GM12801 (cell line): ENCODE measurements around the gene ZNF558.

ENCODE experiments used
- TF ChIP-seq, protein P1 (sequence below): IDR thresholded peaks from one replicate; pipeline ENCODE4 v1.5.1; 2011; ENCODE audit warnings: control low read depth; ENCODE audit not compliant: insufficient read length; ENCODE audit errors: extremely low read depth

Gene ZNF558

DNA sequence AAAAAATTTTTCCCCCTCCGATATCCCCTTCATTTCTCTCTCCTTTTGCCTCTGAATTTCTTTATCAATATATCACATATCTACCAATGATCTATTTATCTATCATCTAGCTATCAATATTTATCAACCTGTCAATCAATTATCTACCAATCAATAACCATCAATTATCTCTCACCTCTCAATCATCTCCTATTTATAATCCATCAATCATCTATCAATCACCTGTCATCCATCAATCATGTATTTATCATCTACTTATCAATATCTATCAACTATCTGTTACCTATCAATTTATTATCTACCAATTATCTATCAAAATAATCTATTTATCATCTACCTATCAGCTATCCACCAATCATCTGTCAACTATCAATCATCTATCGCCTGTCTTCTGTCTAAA, 17.1 kb upstream of the ZNF558 start:
- TF ChIP-seq, protein P1, sequence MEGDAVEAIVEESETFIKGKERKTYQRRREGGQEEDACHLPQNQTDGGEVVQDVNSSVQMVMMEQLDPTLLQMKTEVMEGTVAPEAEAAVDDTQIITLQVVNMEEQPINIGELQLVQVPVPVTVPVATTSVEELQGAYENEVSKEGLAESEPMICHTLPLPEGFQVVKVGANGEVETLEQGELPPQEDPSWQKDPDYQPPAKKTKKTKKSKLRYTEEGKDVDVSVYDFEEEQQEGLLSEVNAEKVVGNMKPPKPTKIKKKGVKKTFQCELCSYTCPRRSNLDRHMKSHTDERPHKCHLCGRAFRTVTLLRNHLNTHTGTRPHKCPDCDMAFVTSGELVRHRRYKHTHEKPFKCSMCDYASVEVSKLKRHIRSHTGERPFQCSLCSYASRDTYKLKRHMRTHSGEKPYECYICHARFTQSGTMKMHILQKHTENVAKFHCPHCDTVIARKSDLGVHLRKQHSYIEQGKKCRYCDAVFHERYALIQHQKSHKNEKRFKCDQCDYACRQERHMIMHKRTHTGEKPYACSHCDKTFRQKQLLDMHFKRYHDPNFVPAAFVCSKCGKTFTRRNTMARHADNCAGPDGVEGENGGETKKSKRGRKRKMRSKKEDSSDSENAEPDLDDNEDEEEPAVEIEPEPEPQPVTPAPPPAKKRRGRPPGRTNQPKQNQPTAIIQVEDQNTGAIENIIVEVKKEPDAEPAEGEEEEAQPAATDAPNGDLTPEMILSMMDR: no peak

DNA sequence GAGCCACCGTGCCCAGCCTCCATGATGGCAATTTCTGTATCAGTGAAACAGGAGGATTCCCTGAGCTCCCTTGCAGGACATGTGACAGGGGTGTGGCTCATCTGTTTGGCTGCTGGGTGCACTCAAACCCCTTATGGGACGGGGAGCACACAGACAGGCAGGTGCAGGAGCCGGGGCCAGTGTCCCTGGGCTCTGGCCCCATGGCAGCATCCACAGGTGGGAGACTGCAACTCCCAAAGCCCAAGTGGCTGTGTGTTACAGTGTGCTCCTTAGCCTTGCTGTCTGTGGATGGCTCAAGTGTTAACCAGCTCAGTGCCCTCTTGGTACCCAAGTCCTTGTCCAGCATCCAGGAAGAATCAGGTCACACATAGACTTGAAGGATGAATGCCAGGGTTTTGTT, 14.7 kb upstream of the ZNF558 start:
- TF ChIP-seq, protein P1: no peak

DNA sequence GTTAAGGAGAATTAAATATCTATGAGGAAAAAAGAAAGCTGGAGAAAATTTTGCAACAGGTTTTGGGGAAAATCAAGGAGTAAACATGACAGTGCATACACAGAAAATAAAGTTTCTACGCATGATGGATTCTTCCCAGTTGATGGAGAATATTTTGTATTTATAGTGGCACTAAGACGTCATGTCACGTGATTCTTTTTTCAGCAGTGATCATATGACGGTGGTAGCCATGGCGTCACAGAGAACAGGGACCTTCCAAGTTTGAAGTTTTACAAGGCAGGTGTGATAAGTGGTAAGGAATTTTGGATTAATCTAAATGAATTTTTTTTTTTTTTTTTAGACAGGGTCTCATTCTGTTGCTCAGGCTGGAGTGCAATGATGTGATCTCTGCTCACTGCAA, 8.6 kb upstream of the ZNF558 start:
- TF ChIP-seq, protein P1: no peak

DNA sequence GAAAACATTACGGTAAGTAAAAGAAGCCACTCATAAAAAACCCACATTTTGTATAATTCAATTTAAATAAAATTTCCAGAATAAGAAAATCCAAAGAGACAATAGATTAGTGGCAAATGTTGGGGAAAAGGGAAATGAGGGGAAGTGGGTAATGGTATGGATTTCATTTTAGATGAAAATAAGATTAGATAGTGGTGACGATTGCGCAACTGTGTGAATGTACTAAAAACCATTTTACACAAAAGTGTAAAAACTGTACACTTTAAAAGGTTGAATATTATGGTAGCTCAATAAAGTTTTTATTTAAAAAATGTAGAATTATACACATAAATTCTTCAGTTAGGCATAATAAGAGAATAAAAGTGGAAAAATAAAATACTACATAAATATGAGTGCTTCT, 3.8 kb upstream of the ZNF558 start:
- TF ChIP-seq, protein P1: no peak

DNA sequence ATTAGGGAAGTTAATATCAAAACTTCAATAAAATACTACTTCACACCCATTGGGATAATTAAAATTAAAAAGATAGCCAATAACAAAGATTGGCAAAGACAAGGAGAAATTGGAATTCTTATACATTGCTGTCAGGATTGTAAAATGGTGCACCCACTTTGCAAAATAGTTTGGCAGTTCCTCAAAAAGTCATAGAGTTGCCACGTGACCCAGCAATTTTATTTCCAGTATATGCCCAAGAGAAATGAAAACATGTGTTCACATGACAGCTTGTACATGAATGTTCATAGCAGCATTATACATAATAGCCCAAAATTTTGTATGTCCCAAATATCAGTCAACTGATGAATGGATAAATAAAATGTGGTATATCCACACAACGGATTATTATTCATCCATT, 3.3 kb upstream of the ZNF558 start:
- TF ChIP-seq, protein P1: no peak

DNA sequence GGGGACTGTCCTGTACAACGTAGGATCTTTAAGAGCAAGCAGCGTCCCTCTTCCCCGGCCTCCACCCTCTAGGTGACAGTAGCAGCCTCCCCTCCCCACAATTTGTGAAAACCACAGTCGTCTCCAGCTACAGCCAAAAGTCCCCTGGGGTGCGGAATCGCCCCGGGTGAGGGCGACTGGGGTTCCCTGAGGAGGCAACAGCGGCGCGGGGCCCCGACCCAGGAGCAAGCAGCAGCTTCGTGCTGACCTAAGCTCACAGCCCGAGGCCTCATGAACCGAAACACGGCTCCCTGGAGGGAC, 322 bp downstream of the ZNF558 start:
- TF ChIP-seq, protein P1: no peak

DNA sequence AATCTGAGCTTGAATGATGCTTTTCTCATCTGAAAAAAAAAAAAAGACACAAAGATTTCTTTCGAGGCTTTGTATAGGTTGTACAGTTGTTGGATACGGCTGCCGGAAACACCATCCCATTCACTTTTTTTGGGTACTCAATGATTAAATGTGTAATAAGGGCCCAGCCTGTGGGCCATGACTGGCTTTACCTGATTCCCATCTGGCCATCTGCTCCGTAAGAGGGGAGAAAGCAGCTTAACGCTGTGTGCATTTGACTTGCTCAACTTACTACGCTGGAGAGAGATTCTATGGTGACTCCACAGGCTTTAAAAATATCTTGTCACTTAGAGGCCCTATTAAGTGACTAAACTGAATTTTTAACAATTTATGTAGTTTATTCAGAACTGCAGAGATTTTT, 731 bp downstream of the ZNF558 start:
- TF ChIP-seq, protein P1: no peak

DNA sequence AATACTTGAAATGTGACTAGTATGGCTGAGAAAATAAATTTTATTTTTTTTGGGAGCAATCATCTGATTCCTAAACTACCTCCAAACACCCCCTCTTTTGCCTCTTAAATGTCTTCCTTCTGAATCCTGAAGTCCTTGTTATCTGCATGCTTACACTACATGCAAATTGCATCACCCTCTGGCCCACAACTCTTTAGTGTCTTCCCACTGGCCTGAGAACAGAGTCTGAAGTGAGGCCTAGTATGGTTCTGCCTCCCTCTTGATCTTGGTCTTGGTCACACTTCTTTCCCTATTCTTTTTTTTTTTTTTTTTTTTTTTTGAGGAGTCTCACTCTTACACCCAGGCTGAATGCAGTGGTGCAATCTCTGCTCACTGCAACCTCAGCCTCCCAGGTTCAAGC, 4.8 kb downstream of the ZNF558 start:
- TF ChIP-seq, protein P1: no peak
